H1 (cell line): Measurements from ENCODE around the gene VWF. TPM values are rescaled to one million over a fixed set of nuclear protein-coding genes. Genes with fewer than 3 reads are reported as not detected.

Experiments
- polyA plus RNA-seq, 7 experiments: library from polyadenylated mRNA; depleted of rRNA in 3 of 7; stranded (reverse) in 5 of 7; unstranded in 2 of 7; fragments of >200 nt in 5 of 7; fragments of 200-250 nt in 2 of 7; gene quantifications; 1 replicate in 5 of 7; 2 replicates in 1 of 7; 4 replicates in 1 of 7; pipeline versions ENCODE4 v1.2.1 to v1.2.3, GENCODE V29; 2011 to 2013; ENCODE audit warnings: missing spikeins in 2 of 7, mixed read lengths in 2 of 7
- total RNA-seq: library from RNA; stranded (reverse); fragmentation: NEBNext Ultra II Directional; extraction: Animal tissue kit (Norgen Biotek cat#: 25700); gene quantifications from 2 replicates; pipeline ENCODE4 v1.2.1, GENCODE V29; 2021
- TF ChIP-seq, protein P1 (sequence below): fragments of 300-600 bp; sonication (generic); IDR thresholded peaks from 2 replicates; pipeline ENCODE4 v1.7.1; 2012; ENCODE audit warnings: low read length, moderate library complexity, mild to moderate bottlenecking, inconsistent platforms; ENCODE audit not compliant: insufficient replicate concordance

VWF gene
- total and polyA plus RNA-seq, 2 of the 8 experiments (the other 6 are each of a cell fraction or from before 2014, with no cell fraction given): 0.39 to 0.60 TPM

DNA sequence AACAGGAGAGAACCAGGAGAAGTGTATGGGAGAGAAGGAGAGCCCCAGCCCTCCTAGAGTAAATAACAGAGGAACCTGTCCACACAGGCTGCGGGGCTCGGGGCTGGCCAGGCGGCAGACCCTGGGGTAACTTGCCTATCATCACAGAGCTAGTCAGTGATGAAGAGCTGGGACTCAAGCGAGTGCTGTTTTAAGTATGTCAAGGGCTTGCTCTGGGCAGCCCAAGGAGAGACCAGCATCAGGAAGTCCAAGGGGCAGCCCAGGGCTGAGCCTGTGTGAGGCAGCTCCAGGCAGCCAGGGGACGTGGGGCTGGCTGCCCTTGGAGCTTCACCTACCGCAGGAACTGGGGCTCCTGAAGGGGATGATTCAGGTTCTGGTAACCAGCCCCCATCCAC, 10.0 kb downstream of the VWF start (continued):
- TF ChIP-seq, protein P1, sequence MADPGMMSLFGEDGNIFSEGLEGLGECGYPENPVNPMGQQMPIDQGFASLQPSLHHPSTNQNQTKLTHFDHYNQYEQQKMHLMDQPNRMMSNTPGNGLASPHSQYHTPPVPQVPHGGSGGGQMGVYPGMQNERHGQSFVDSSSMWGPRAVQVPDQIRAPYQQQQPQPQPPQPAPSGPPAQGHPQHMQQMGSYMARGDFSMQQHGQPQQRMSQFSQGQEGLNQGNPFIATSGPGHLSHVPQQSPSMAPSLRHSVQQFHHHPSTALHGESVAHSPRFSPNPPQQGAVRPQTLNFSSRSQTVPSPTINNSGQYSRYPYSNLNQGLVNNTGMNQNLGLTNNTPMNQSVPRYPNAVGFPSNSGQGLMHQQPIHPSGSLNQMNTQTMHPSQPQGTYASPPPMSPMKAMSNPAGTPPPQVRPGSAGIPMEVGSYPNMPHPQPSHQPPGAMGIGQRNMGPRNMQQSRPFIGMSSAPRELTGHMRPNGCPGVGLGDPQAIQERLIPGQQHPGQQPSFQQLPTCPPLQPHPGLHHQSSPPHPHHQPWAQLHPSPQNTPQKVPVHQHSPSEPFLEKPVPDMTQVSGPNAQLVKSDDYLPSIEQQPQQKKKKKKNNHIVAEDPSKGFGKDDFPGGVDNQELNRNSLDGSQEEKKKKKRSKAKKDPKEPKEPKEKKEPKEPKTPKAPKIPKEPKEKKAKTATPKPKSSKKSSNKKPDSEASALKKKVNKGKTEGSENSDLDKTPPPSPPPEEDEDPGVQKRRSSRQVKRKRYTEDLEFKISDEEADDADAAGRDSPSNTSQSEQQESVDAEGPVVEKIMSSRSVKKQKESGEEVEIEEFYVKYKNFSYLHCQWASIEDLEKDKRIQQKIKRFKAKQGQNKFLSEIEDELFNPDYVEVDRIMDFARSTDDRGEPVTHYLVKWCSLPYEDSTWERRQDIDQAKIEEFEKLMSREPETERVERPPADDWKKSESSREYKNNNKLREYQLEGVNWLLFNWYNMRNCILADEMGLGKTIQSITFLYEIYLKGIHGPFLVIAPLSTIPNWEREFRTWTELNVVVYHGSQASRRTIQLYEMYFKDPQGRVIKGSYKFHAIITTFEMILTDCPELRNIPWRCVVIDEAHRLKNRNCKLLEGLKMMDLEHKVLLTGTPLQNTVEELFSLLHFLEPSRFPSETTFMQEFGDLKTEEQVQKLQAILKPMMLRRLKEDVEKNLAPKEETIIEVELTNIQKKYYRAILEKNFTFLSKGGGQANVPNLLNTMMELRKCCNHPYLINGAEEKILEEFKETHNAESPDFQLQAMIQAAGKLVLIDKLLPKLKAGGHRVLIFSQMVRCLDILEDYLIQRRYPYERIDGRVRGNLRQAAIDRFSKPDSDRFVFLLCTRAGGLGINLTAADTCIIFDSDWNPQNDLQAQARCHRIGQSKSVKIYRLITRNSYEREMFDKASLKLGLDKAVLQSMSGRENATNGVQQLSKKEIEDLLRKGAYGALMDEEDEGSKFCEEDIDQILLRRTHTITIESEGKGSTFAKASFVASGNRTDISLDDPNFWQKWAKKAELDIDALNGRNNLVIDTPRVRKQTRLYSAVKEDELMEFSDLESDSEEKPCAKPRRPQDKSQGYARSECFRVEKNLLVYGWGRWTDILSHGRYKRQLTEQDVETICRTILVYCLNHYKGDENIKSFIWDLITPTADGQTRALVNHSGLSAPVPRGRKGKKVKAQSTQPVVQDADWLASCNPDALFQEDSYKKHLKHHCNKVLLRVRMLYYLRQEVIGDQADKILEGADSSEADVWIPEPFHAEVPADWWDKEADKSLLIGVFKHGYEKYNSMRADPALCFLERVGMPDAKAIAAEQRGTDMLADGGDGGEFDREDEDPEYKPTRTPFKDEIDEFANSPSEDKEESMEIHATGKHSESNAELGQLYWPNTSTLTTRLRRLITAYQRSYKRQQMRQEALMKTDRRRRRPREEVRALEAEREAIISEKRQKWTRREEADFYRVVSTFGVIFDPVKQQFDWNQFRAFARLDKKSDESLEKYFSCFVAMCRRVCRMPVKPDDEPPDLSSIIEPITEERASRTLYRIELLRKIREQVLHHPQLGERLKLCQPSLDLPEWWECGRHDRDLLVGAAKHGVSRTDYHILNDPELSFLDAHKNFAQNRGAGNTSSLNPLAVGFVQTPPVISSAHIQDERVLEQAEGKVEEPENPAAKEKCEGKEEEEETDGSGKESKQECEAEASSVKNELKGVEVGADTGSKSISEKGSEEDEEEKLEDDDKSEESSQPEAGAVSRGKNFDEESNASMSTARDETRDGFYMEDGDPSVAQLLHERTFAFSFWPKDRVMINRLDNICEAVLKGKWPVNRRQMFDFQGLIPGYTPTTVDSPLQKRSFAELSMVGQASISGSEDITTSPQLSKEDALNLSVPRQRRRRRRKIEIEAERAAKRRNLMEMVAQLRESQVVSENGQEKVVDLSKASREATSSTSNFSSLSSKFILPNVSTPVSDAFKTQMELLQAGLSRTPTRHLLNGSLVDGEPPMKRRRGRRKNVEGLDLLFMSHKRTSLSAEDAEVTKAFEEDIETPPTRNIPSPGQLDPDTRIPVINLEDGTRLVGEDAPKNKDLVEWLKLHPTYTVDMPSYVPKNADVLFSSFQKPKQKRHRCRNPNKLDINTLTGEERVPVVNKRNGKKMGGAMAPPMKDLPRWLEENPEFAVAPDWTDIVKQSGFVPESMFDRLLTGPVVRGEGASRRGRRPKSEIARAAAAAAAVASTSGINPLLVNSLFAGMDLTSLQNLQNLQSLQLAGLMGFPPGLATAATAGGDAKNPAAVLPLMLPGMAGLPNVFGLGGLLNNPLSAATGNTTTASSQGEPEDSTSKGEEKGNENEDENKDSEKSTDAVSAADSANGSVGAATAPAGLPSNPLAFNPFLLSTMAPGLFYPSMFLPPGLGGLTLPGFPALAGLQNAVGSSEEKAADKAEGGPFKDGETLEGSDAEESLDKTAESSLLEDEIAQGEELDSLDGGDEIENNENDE: no peak
